Measurements from ENCODE around the gene TRIM2. TPM values are rescaled to one million over a fixed set of nuclear protein-coding genes. Genes with fewer than 3 reads are reported as not detected.

Gene TRIM2
- total and polyA plus RNA-seq, 2 donors (not counting 1 experiment from before 2014, with no cell fraction given), result 39.6 to 90.8 TPM

DNA sequence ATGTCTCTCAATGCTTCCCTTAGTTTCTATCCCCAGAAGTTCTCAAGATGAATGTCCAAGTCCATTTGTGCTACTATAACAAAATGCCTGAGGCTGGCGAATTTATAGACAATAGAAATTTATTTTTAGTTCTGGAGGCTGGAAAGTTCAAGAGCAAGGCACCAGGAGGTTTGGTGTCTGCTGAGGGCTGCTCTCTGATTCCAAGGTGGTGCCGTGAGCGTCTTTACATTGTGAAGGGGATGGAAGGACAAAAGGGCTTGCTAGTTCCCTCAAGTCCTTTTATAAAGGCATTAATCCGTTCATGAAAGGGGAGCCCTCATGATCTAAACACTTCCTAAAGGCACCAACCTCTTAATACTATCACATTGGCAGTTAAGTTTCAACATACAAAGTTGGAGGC is 12.3 kb downstream of the TRIM2 start:
- H3K27ac ChIP-seq (ENCODE audit: insufficient read depth, low read length), result no peak overlapping the region
- H3K9me3 ChIP-seq (ENCODE audit: control insufficient read depth, insufficient read depth, low read depth, low read length), result no peaks in the 10 kb centered on the region
- H3K4me3 ChIP-seq (replicated peaks in 1 of 4; ENCODE audit: control extremely low read depth in 1 of 4, insufficient read depth in 1 of 4, low read depth in 3 of 4, low read length in 4 of 4), result no peak overlapping the region
- no peaks in the 10 kb centered on the region for H3K27me3 ChIP-seq (ENCODE audit: control insufficient read depth, insufficient read depth, low read length)
- no peaks in the 10 kb centered on the region for H3K36me3 ChIP-seq (ENCODE audit: control insufficient read depth, insufficient read depth, low read length)
- H3K4me2 ChIP-seq (ENCODE audit: extremely low read depth, insufficient read depth, low read length), result no peak overlapping the region
- H4K20me1 ChIP-seq (ENCODE audit: control insufficient read depth, extremely low read depth, insufficient read depth, low read length), result no peaks in the 10 kb centered on the region
- peaks cover 6% of the 10 kb centered on the region for H3K4me1 ChIP-seq (ENCODE audit: control insufficient read depth, extremely low read depth, insufficient read depth, low read length)
- no peak overlapping the region for H2AFZ ChIP-seq (ENCODE audit: low read length)
- no peak overlapping the region for H3K9ac ChIP-seq (ENCODE audit: insufficient read depth, low read length)
- H3K79me2 ChIP-seq (ENCODE audit: control insufficient read depth, insufficient read depth, low read length), result no peaks in the 10 kb centered on the region
- no peak for TF ChIP-seq EZH2 (IDR thresholded peaks at IDR 0.05; ENCODE audit: low read length, missing control alignments)
- TF ChIP-seq, protein P1, sequence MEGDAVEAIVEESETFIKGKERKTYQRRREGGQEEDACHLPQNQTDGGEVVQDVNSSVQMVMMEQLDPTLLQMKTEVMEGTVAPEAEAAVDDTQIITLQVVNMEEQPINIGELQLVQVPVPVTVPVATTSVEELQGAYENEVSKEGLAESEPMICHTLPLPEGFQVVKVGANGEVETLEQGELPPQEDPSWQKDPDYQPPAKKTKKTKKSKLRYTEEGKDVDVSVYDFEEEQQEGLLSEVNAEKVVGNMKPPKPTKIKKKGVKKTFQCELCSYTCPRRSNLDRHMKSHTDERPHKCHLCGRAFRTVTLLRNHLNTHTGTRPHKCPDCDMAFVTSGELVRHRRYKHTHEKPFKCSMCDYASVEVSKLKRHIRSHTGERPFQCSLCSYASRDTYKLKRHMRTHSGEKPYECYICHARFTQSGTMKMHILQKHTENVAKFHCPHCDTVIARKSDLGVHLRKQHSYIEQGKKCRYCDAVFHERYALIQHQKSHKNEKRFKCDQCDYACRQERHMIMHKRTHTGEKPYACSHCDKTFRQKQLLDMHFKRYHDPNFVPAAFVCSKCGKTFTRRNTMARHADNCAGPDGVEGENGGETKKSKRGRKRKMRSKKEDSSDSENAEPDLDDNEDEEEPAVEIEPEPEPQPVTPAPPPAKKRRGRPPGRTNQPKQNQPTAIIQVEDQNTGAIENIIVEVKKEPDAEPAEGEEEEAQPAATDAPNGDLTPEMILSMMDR (conservative IDR thresholded peaks at IDR 0.05 in 1 of 2, IDR thresholded peaks at IDR 0.05 in 1 of 2; ENCODE audit: low read depth in 1 of 2, low read length in 2 of 2), result no peak
- DNase-seq (ENCODE audit: low read depth in 2 of 2), result no peak

DNA sequence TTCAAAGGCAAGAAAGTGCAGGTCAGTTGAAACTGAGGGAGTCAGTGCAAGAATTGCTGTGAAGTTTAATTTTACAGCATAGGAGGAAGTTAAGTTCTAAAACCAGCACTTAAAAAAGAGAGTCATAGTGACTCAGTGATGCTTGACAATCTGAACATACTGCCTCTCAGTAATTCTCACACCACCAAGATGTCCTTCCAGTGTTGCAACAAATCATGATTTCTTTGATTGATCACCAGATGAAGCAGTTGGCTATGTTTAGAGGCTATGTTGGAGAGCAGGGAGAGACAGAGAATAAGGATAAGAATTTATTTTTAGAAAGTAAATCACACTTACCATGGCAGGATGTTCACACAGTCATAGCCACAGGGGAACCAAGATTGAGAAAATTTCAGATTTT is 13.2 kb downstream of the TRIM2 start:
- H3K4me3 ChIP-seq (replicated peaks in 1 of 4; ENCODE audit: control extremely low read depth in 1 of 4, insufficient read depth in 1 of 4, low read depth in 3 of 4, low read length in 4 of 4), result no peak overlapping the region
- no peaks in the 10 kb centered on the region for H3K36me3 ChIP-seq (ENCODE audit: control insufficient read depth, insufficient read depth, low read length)
- no peaks in the 10 kb centered on the region for H3K79me2 ChIP-seq (ENCODE audit: control insufficient read depth, insufficient read depth, low read length)
- H3K9ac ChIP-seq (ENCODE audit: insufficient read depth, low read length), result no peak overlapping the region
- no peak overlapping the region for H3K27ac ChIP-seq (ENCODE audit: insufficient read depth, low read length)
- peaks cover 10% of the 10 kb centered on the region for H3K4me1 ChIP-seq (ENCODE audit: control insufficient read depth, extremely low read depth, insufficient read depth, low read length)
- H3K27me3 ChIP-seq (ENCODE audit: control insufficient read depth, insufficient read depth, low read length), result no peaks in the 10 kb centered on the region
- no peaks in the 10 kb centered on the region for H3K9me3 ChIP-seq (ENCODE audit: control insufficient read depth, insufficient read depth, low read depth, low read length)
- peak in 1 of 2 donors; percentile 42 for DNase-seq (ENCODE audit: low read depth in 2 of 2)
- TF ChIP-seq, protein P1 (conservative IDR thresholded peaks at IDR 0.05 in 1 of 2, IDR thresholded peaks at IDR 0.05 in 1 of 2; ENCODE audit: low read depth in 1 of 2, low read length in 2 of 2), result no peak
- no peak for TF ChIP-seq EZH2 (IDR thresholded peaks at IDR 0.05; ENCODE audit: low read length, missing control alignments)
- no peaks in the 10 kb centered on the region for H4K20me1 ChIP-seq (ENCODE audit: control insufficient read depth, extremely low read depth, insufficient read depth, low read length)
- no peak overlapping the region for H2AFZ ChIP-seq (ENCODE audit: low read length)
- H3K4me2 ChIP-seq (ENCODE audit: extremely low read depth, insufficient read depth, low read length), result no peak overlapping the region

DNA sequence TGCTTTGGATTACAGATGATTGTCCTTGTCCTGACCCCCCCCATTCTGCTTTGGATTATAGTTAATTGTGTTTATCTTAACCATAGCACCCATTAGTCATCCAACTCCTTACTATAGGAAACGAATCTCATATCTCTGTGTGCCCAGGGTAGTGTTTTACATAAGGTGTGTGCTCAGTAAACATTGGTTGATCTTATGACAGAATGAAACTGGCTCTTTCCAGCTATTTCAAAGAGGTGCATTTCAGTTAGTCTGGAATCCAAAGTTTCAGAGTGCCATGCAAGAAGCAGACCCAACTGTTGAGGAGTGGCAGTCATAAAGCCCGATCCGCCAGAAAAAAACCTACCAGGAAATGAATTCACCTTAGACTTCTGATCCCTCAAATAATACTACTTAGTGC is 14.7 kb downstream of the TRIM2 start:
- Histone ChIP-seq H3K4me1 (ENCODE audit: control insufficient read depth, extremely low read depth, insufficient read depth, low read length) (peaks cover 10% of the 10 kb centered on the region), H3K79me2 (ENCODE audit: control insufficient read depth, insufficient read depth, low read length) (peaks cover 6% of the 10 kb centered on the region), H2AFZ (ENCODE audit: low read length) (no peak overlapping the region), H3K9ac (ENCODE audit: insufficient read depth, low read length) (no peak overlapping the region), H3K4me2 (ENCODE audit: extremely low read depth, insufficient read depth, low read length) (no peak overlapping the region), H3K27ac (ENCODE audit: insufficient read depth, low read length) (no peak overlapping the region), H4K20me1 (ENCODE audit: control insufficient read depth, extremely low read depth, insufficient read depth, low read length) (no peaks in the 10 kb centered on the region), H3K27me3 (ENCODE audit: control insufficient read depth, insufficient read depth, low read length) (no peaks in the 10 kb centered on the region), H3K4me3 (replicated peaks in 1 of 4; ENCODE audit: control extremely low read depth in 1 of 4, insufficient read depth in 1 of 4, low read depth in 3 of 4, low read length in 4 of 4) (no peak overlapping the region), H3K36me3 (ENCODE audit: control insufficient read depth, insufficient read depth, low read length) (no peaks in the 10 kb centered on the region), H3K9me3 (ENCODE audit: control insufficient read depth, insufficient read depth, low read depth, low read length) (no peaks in the 10 kb centered on the region)
- TF ChIP-seq, protein P1 (conservative IDR thresholded peaks at IDR 0.05 in 1 of 2, IDR thresholded peaks at IDR 0.05 in 1 of 2; ENCODE audit: low read depth in 1 of 2, low read length in 2 of 2), result no peak
- no peak for TF ChIP-seq EZH2 (IDR thresholded peaks at IDR 0.05; ENCODE audit: low read length, missing control alignments)
- no peak for DNase-seq (ENCODE audit: low read depth in 2 of 2)
